GM19463 (cell line): Measurements from ENCODE around the gene CPPED1.
"Not testable (repeated sequence)": the region's sequence is repeated elsewhere in the genome, so short reads cannot be mapped to it uniquely, and the experiment has no call there.

Experiments
- ATAC-seq: cut with Tn5 transposase; IDR thresholded peaks from one replicate; pipeline ENCODE4 v1.9.1; 2021; ENCODE audit warnings: mild to moderate bottlenecking, moderate library complexity; ENCODE audit not compliant: unreplicated experiment

The CPPED1 gene

GRCh38 chr16:12771341-12771798 lies 32.3 kb downstream of the CPPED1 start:
- no peak for ATAC-seq

DNA sequence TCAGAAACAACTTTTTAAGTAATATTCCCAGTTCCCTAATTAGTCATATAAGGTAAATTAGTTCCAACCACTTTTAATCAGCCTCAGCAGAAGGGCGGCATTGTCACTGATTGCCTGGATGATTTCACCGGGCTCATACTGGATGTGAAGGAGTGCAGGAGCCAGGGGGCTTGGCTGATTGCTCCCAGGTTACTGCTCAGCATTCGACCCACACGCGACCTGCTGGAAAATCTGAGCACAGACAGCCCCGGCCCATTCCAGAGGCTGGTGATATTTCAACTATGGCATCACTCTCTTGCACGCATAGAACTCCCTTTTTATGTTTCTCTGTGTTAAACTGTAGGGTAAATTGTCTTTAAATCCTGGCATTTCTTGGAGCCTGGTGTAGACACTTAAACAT lies 34.2 kb downstream of the CPPED1 start:
- ATAC-seq = no peak

DNA sequence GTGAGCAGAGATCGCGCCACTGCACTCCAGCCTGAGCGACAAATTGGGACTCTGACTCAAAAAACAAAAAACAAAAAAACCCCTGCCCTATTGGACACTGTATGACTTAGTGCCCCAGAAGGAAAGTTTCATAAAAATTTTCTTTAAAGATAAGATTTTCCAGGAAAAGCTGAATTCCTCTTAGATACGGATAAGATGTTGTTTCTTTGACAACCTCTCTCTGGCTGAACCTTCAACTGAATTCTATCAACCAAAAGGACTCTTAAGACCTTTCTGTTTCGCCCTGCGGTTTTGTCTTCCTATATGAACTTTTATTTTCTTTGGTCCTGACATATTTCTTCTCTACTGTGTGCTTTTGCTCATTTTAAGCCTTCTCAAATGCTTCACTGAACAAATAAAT lies 35.8 kb downstream of the CPPED1 start:
- no peak for ATAC-seq

GRCh38 chr16:12766853-12767252 lies 36.8 kb downstream of the CPPED1 start:
- no peak for ATAC-seq

GRCh38 chr16:12766208-12766607 lies 37.5 kb downstream of the CPPED1 start:
- not testable (repeated sequence) for ATAC-seq

DNA sequence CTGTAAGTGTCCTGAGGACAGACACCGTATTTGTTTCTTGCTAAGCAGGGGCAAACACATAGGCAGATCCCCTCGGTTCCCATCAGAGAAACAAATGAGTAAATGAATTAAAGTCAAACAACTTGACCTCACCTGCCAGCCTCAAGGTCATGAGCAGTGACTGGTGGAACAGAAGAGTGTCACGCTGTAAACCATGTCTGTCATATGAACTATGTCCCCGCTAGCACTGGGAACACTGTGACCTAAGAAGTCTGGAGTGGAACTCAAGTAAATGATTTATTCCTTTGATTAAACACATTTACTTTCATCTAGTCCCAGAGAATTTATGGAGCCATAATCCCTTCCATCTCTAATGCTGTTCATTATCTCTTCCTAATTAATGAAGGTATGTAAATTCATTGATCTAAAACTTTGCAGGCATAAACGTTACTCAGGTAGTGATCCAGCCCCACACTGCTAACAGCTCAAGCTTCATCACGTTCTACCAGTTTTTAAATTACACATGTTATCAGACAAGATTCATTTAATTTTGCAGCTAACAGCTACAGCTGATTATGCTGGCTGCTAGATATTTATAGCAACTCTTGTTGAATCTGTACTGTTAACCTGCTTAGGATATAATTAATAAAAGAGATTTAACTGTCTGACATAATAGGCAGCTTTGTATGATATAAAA lies 38.7 kb downstream of the CPPED1 start:
- no peak for ATAC-seq

DNA sequence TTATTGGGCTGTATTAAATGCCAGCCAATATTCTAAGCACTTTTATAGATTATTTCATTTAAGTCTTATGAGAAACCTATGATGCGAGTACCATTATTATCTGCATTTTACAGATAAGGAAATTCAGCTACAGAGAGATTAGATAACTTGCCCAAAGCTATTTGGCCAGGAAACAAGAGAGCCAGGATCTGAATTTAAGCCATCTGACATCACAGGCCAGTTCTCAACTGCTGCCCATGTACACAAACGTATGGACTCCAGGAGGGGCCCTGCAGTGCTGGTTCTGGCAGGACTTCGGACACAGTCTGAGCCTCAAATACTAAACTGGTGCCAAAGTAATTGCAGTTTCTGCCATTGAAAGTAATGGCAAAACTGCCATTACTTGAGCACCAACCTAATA lies 40.2 kb downstream of the CPPED1 start:
- no peak for ATAC-seq

DNA sequence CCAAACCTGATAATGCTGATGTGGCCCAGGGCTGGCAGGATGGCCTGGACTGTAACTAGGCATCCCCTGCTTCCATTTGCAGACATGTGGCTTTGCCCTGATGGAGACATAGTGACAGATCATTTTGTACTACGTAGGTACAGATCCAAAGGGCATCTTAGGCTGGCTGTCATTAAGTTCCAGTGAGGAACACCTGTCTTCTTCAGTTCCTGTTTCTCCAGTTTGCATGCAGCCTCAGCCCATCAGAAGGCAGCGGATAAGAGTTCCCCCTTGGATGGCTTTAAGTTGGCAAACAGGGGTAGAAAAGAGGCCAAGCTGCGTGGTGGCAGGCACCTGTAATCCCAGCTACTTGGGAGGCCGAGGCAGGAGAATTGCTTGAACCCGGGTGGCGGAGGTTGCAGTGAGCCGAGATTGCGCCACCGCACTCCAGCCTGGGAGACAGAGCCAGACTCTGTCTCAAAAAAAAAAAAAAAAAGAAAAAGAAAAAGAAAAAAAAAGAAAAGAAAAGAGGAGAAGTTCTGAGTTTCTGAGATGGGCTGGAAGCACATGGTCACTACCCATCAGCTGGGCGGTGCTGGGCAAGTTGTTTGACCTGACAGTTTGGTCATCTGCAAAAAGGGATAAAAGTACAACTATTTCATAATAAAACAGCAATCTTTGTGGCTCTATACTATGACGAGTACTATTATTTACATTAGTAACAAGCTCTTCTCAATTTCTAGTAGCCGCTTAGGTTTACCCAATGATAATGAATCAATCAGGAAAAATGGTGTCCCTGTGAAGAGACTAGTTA lies 42.7 kb downstream of the CPPED1 start:
- no peak for ATAC-seq

GRCh38 chr16:12758670-12759558 lies 44.8 kb downstream of the CPPED1 start:
- no peak for ATAC-seq

GRCh38 chr16:12758031-12758669 lies 45.5 kb downstream of the CPPED1 start:
- ATAC-seq = no peak

DNA sequence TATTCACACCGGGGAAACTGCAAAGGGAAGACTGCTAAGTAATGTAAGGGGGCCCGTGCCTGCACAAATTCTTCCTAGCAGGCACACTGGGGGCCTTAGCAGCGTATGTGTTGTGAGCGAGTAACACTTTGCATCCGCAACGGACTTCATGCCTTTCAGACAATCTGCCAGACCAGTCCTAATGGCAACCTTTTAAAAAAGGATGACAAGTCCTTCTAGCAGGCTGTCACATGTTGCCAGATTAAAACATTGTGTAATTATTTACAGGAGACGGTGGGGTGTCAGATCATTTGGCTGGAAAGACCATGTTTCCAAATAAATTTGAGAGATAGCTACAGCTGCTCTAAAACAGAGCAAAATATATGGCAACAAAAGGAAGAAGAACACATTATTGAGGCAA lies 46.1 kb downstream of the CPPED1 start:
- no peak for ATAC-seq

DNA sequence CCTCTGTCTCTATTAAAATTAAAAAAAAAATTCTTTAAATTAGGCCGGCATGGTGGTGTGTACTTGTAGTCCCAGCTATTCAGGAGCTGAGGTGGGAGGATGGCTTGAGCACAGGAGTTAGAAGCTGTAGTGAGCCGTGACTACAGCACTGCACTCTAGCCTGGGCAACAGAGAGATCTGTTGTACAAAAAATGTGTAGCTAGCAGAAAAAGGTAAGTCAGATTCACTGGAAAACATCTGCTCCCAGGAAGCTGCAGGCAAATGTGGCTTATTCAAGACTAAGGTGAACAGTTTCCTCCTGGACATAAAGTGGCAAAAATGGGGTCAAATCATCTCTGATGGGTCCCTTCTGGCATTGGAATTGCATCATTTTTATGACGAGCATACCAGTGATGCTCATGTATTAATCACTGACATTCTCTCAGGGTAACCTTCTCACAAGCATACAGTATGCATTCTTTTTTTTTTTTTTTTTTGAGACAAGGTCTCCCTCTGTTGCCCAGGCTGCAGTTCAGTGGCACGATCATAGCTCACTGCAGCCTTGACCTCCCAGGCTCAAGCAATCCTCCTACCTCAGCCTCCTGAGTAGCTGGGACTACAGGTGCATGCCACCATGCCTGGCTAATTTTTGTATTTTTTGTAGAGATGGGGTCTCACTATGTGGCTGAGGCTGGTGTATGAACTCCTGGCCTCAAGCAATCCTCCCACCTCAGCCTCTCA lies 48.7 kb downstream of the CPPED1 start:
- no peak for ATAC-seq

DNA sequence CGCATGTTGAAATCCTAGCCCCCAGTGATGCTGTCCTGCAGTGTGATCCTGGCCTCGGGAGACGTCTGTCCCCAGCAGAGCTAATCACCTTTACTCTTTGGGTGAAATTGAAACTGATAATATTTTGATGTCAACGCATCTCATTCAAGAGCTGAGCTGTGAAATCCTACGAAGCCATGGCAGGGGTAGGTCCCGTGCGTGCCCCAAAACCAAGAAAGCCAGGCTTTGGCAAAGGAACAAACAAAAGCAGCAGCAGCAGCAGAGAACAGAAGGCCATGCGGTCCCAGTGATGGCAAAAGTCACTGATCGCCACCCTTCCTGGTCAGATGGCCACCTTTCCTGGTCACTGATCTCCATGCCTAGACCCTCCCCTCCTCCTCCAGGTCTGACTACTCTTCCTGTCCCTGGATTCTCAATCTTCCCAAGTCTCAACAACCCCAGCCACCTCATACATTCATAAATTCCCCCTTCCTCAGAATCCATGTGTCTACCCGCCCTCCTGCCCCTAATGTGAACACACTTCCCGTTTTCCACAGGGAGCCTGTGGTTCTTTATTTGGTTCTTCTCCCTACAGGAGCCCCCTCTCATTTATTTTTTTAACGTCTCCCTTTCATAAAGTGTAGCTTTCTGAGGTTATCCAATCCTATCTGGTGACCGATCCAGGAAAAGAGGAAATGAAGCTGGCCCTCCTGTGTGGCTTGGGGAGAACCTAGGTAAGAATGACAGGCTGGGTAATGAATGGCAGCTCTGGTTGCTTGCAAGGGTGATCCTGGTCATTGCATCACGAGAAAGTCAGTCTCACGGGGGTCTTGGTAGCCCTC lies 50.3 kb downstream of the CPPED1 start:
- ATAC-seq = no peak

DNA sequence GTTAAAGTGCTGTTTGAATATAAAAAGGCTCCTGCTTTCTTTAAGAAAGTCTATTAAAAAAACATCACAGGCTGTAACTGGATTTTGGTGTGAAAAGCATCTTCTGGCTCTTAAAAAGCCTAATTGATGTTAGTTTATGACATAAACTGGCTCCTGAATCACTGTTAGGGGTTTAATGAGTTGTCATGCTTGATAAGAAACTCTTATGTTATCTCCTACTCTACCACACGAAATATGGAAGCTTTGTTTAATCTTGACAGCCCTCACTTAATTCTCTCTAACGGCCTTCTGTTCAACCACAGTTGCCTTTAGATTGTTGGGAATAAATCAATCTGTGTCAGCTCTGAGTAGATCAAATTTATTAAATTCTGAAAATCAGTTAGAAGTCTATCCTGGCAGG lies 51.5 kb downstream of the CPPED1 start:
- no peak for ATAC-seq

DNA sequence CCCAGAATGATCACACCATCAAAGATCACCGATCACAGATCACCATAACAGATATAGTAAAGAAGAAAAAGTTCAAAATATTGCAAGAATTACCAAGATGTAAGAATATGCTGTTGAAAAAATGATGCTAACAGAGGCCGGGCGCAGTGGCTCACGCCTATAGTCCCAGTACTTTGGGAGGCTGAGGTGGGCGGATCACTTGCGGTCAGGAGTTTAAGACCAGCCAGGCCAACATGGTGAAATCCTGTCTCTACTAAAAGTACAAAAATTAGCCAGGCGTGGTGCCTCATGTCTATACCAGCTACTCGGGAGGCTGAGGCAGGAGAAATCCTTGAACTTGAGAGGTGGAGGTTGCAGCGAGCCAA lies 53.2 kb downstream of the CPPED1 start:
- ATAC-seq = no peak

DNA sequence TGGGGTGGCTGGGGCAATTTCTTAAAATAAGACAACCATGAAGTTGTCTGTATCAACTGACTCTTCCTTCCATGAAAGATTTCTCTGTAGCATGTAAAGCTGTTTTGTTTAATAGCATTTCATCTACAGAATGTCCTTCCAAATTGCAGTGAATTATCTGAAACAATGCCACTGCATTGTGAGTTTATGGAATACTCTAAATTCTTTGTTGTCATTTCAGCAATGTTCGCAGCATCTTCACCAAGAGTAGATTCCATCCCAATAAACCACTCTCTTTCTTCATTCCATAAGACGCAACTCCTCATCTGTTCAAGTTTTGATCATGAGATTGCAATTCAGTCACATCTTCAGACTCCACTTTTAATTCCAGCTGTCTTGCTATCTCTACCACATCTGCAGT lies 54.6 kb downstream of the CPPED1 start:
- ATAC-seq = no peak

- ATAC-seq = no peak
These were observed 55.9 kb downstream of the CPPED1 start for GRCh38 chr16:12747827-12748226.

- no peak for ATAC-seq
These were observed 56.4 kb downstream of the CPPED1 start for GRCh38 chr16:12747261-12747660.

GRCh38 chr16:12744860-12745259 lies 58.8 kb downstream of the CPPED1 start:
- ATAC-seq = no peak

DNA sequence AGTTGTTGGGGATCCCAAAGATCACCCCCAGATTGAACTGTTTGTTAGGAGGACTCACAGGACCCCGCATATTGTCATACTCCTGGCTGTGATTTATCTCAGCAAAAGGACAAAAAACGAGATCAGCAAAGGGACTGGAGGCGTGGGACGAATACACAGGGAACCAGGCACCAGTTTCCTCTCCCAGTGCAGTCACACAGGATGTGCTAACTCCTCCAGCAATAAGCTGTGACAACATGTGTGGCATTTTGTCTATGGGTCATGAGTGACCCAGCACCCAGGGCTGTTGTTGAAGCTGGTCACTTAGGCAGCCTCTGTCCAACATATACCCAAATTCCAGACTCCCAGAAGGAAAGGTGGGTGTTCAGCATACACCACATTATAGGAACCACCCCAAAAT lies 60.9 kb downstream of the CPPED1 start:
- ATAC-seq = no peak
